H9 (cell line): ENCODE data around the gene TRRAP. TPM values are rescaled to one million over a fixed set of nuclear protein-coding genes. Genes with fewer than 3 reads are reported as not detected.

Experiments used
- DNase-seq: peaks from one replicate; pipeline ENCODE4 v3.0.0-alpha.2; 2017
- H2AFZ ChIP-seq: one replicate; pipeline ENCODE4 v1.6.1; 2013; ENCODE audit warnings: mild to moderate bottlenecking, low read length, control low read depth, moderate library complexity
- H2AK5ac ChIP-seq: 2 replicates; pipeline ENCODE4 v1.6.1; 2013; ENCODE audit warnings: low read length, control low read depth, mixed read lengths; ENCODE audit not compliant: insufficient read length
- H2BK120ac ChIP-seq: one replicate; pipeline ENCODE4 v1.6.1; 2013; ENCODE audit warnings: low read depth, mild to moderate bottlenecking, low read length, control low read depth, inconsistent platforms; ENCODE audit not compliant: poor library complexity, severe bottlenecking
- H2BK12ac ChIP-seq: 2 replicates; pipeline ENCODE4 v1.6.1; 2013; ENCODE audit warnings: low read length, control low read depth, mixed read lengths, low read depth; ENCODE audit not compliant: insufficient read length
- H2BK15ac ChIP-seq: 2 replicates; pipeline ENCODE4 v1.6.1; 2013; ENCODE audit warnings: low read depth, low read length, control low read depth
- H2BK20ac ChIP-seq: one replicate; pipeline ENCODE4 v1.6.1; 2013; ENCODE audit warnings: low read depth, mild to moderate bottlenecking, low read length, control low read depth, inconsistent platforms; ENCODE audit not compliant: poor library complexity, severe bottlenecking
- H2BK5ac ChIP-seq: 2 replicates; pipeline ENCODE4 v1.6.1; 2013; ENCODE audit warnings: low read length, control low read depth, mixed read lengths; ENCODE audit not compliant: insufficient read length
- H3K14ac ChIP-seq: 2 replicates; pipeline ENCODE4 v1.6.1; 2013; ENCODE audit warnings: low read length, control low read depth; ENCODE audit not compliant: insufficient read depth
- H3K18ac ChIP-seq: 2 replicates; pipeline ENCODE4 v1.6.1; 2013; ENCODE audit warnings: low read depth, mild to moderate bottlenecking, mixed read lengths, low read length, control low read depth; ENCODE audit not compliant: insufficient read length
- H3K23ac ChIP-seq: 2 replicates; pipeline ENCODE4 v1.6.1; 2013; ENCODE audit warnings: low read length, control low read depth, mixed read lengths, low read depth; ENCODE audit not compliant: insufficient read length
- H3K23me2 ChIP-seq: 2 replicates; pipeline ENCODE4 v1.6.1; 2013; ENCODE audit warnings: low read depth, mild to moderate bottlenecking, mixed read lengths, low read length, control low read depth; ENCODE audit not compliant: insufficient read length, poor library complexity, severe bottlenecking
- H3K27ac ChIP-seq: 2 replicates; pipeline ENCODE4 v1.5.1; 2013; ENCODE audit warnings: low read length, control low read depth, mixed read lengths, low read depth; ENCODE audit not compliant: insufficient read length
- H3K27me3 ChIP-seq: 2 replicates; pipeline ENCODE4 v1.6.1; 2013; ENCODE audit warnings: low read length, control low read depth, inconsistent platforms; ENCODE audit not compliant: insufficient read depth
- H3K4ac ChIP-seq: 2 replicates; pipeline ENCODE4 v1.6.1; 2013; ENCODE audit warnings: low read depth, mild to moderate bottlenecking, control low read depth, inconsistent platforms, low read length, moderate library complexity
- H3K4me1 ChIP-seq: 2 replicates; pipeline ENCODE4 v1.6.1; 2013; ENCODE audit warnings: low read length, control low read depth, inconsistent platforms; ENCODE audit not compliant: insufficient read depth
- H3K4me2 ChIP-seq: 2 replicates; pipeline ENCODE4 v1.6.1; 2013; ENCODE audit warnings: low read length, control low read depth, mixed read lengths; ENCODE audit not compliant: insufficient read length, insufficient read depth
- H3K56ac ChIP-seq: 2 replicates; pipeline ENCODE4 v1.6.1; 2013; ENCODE audit warnings: low read depth, mild to moderate bottlenecking, mixed read lengths, low read length, control low read depth; ENCODE audit not compliant: insufficient read length
- H3K79me1 ChIP-seq: 2 replicates; pipeline ENCODE4 v1.6.1; 2013; ENCODE audit warnings: low read depth, mild to moderate bottlenecking, moderate library complexity, low read length, control low read depth, inconsistent platforms; ENCODE audit not compliant: insufficient read depth, poor library complexity, severe bottlenecking
- H3K79me2 ChIP-seq: 2 replicates; pipeline ENCODE4 v1.6.1; 2013; ENCODE audit warnings: low read length, control low read depth, inconsistent platforms; ENCODE audit not compliant: insufficient read depth
- H3K9ac ChIP-seq: 2 replicates; pipeline ENCODE4 v1.6.1; 2013; ENCODE audit warnings: low read length, control low read depth, mixed read lengths; ENCODE audit not compliant: insufficient read length; ENCODE audit errors: extremely low read depth
- H3K9me3 ChIP-seq: one replicate; pipeline ENCODE4 v1.6.1; 2013; ENCODE audit warnings: low read depth, low read length, inconsistent platforms; ENCODE audit not compliant: control insufficient read depth
- H3T11ph ChIP-seq: one replicate; pipeline ENCODE4 v1.6.1; 2013; ENCODE audit warnings: mild to moderate bottlenecking, low read length, control low read depth, inconsistent platforms
- H4K20me1 ChIP-seq: one replicate; pipeline ENCODE4 v1.6.1; 2013; ENCODE audit not compliant: control insufficient read depth, insufficient read length, insufficient read depth
- H4K5ac ChIP-seq: 2 replicates; pipeline ENCODE4 v1.6.1; 2013; ENCODE audit warnings: low read depth, mild to moderate bottlenecking, mixed read lengths, low read length, control low read depth; ENCODE audit not compliant: insufficient read length
- H4K8ac ChIP-seq: replicated peaks from 2 replicates; pipeline ENCODE4 v1.6.1; 2013; ENCODE audit warnings: low read length, control low read depth, mixed read lengths, low read depth; ENCODE audit not compliant: insufficient read length
- H4K91ac ChIP-seq: 2 replicates; pipeline ENCODE4 v1.6.1; 2013; ENCODE audit warnings: low read depth, mild to moderate bottlenecking, moderate library complexity, mixed read lengths, low read length, control low read depth; ENCODE audit not compliant: insufficient read length
- H3K27ac Mint-ChIP-seq, 3 experiments: 2 replicates in 2 of 3; 3 replicates in 1 of 3; pipeline ENCODE4 v1.8.0; 2020 to 2021; ENCODE audit warnings: mixed read lengths in 3 of 3, mild to moderate bottlenecking in 1 of 3, moderate library complexity in 1 of 3
- H3K27me3 Mint-ChIP-seq: 2 replicates; pipeline ENCODE4 v1.8.0; 2021; ENCODE audit warnings: low read depth, mild to moderate bottlenecking, moderate library complexity, mixed read lengths
- H3K36me3 Mint-ChIP-seq, 3 experiments: 2 replicates in 2 of 3; 3 replicates in 1 of 3; pipeline ENCODE4 v1.8.0; 2020 to 2021; ENCODE audit warnings: low read depth in 3 of 3, mixed read lengths in 3 of 3; ENCODE audit not compliant: insufficient read depth in 1 of 3
- H3K4me1 Mint-ChIP-seq, 2 experiments: 2 replicates each; pipeline ENCODE4 v1.8.0; 2020; ENCODE audit warnings: mixed read lengths in 2 of 2
- H3K4me3 Mint-ChIP-seq, 2 experiments: 2 replicates in 1 of 2; 3 replicates in 1 of 2; pipeline ENCODE4 v1.8.0; 2020 to 2021; ENCODE audit warnings: mild to moderate bottlenecking in 2 of 2, mixed read lengths in 2 of 2, moderate library complexity in 1 of 2
- H3K9me3 Mint-ChIP-seq, 2 experiments: 2 replicates in 1 of 2; 3 replicates in 1 of 2; pipeline ENCODE4 v1.8.0; 2020; ENCODE audit warnings: mild to moderate bottlenecking in 2 of 2, mixed read lengths in 2 of 2, moderate library complexity in 1 of 2
- CTCF ChIP-seq: fragments of 200-600 bp; sonication (generic); conservative IDR thresholded peaks from 3 replicates; pipeline ENCODE4 v1.8.0; 2021; ENCODE audit warnings: antibody characterized with exemption, mild to moderate bottlenecking
- WGBS: extraction: QIAGEN DNeasy Blood & Tissue Kit; methylation state at CpG from one replicate; pipeline ENCODE4 v1.1.7; 2013; ENCODE audit warnings: missing lambda C conversion rate, low lambda C conversion rate, mixed read lengths; ENCODE audit not compliant: insufficient read length; ENCODE audit errors: extremely low coverage; 5-methylcytosine and 5-hydroxymethylcytosine counted together
- total RNA-seq: library from RNA; stranded (reverse); gene quantifications from 2 replicates; pipeline ENCODE4 v1.2.1, GENCODE V29; 2021

TRRAP gene
- total RNA-seq, 1 experiment from 2014 or later = 58.6 TPM

- H3K27ac ChIP-seq = no peak overlapping the region
- H3K9me3 ChIP-seq = no peaks in the 10 kb centered on the region
- Mint-ChIP-seq H3K27ac (peak overlapping the region in 2 of 3 experiments; percentile 18 to 34; a peak in 2 of 7 replicates), H3K27me3 (no peaks in the 10 kb centered on the region), H3K9me3 (peaks cover 1 to 4% of the 10 kb centered on the region in 2 experiments; a peak in 3 of 5 replicates), H3K36me3 (peaks cover 51 to 92% (median 88%) of the 10 kb centered on the region in 3 experiments; a peak in 6 of 7 replicates), H3K4me1 (no peaks in the 10 kb centered on the region), H3K4me3 (no peak overlapping the region)
- no peak overlapping the region for H3K56ac ChIP-seq
- no peak overlapping the region for H3K4ac ChIP-seq
- no peak overlapping the region for H3K4me2 ChIP-seq
- no peak overlapping the region for H3K14ac ChIP-seq
- H4K8ac ChIP-seq = no peak overlapping the region
- no peak overlapping the region for H3K18ac ChIP-seq
- no peaks in the 10 kb centered on the region for H3K27me3 ChIP-seq
- DNase-seq = no peak
- no peak overlapping the region for H3T11ph ChIP-seq
- TF ChIP-seq CTCF = no peak
- no peak overlapping the region for H4K91ac ChIP-seq
- no peaks in the 10 kb centered on the region for H3K79me2 ChIP-seq
- no peak overlapping the region for H3K23ac ChIP-seq
- H3K9ac ChIP-seq = no peak overlapping the region
- no peak overlapping the region for H2BK20ac ChIP-seq
- no peak overlapping the region for H2BK5ac ChIP-seq
- no peak overlapping the region for H2AFZ ChIP-seq
- H4K20me1 ChIP-seq = peaks cover 2% of the 10 kb centered on the region
- H2AK5ac ChIP-seq = no peak overlapping the region
- H2BK15ac ChIP-seq = no peak overlapping the region
- H3K4me1 ChIP-seq = no peaks in the 10 kb centered on the region
- no peaks in the 10 kb centered on the region for H3K79me1 ChIP-seq
- no peak overlapping the region for H4K5ac ChIP-seq
- no peak overlapping the region for H2BK12ac ChIP-seq
- no peaks in the 10 kb centered on the region for H3K23me2 ChIP-seq
- WGBS = no CpG with 5 or more reads among the region's 8 CpGs
- no peak overlapping the region for H2BK120ac ChIP-seq
These were observed 34.7 kb downstream of the TRRAP start for GRCh38 chr7:98913026-98913425.
